ENCODE results near the gene EXOC6. TPM values are rescaled to one million over a fixed set of nuclear protein-coding genes. Genes with fewer than 3 reads are reported as not detected.
"Not testable (repeated sequence)": the region's sequence is repeated elsewhere in the genome, so short reads cannot be mapped to it uniquely, and the experiment has no call there.

EXOC6 gene
- total RNA-seq, 2 experiments from 2014 or later: 8.8 to 9.5 TPM

- ChIA-PET POLR2A (no interaction called here), CTCF (interaction anchor here (1.1 kb wide), 1 partner anchor 8 kb away, joined by 4 read pairs; no protein-coding TSS in a partner anchor)
- Mint-ChIP-seq H3K4me1 (ENCODE audit: low read depth) (peaks cover 7% of the 10 kb centered on the region), H3K27me3 (no peaks in the 10 kb centered on the region), H3K27ac (no peak overlapping the region), H3K9me3 (no peaks in the 10 kb centered on the region), H3K4me3 (no peak overlapping the region), H3K36me3 (ENCODE audit: low read depth) (peaks cover 30% of the 10 kb centered on the region)
- intact Hi-C loops (cut with micrococcal nuclease): no loop called here
- ATAC-seq (no peak), DNase-seq (no peak)
- TF ChIP-seq CTCF (IDR thresholded peaks at IDR 0.05): no peak
Measured at GRCh38 chr10:92972886-92973285, 124.6 kb downstream of the EXOC6 start.

GRCh38 chr10:92976278-92976677 lies 128.0 kb downstream of the EXOC6 start:
- CTCF ChIA-PET; H3K9me3 Mint-ChIP-seq; H3K27me3 Mint-ChIP-seq; ATAC-seq; H3K4me3 Mint-ChIP-seq; DNase-seq; H3K27ac Mint-ChIP-seq; intact Hi-C loops (cut with micrococcal nuclease); POLR2A ChIA-PET; H3K4me1 Mint-ChIP-seq (ENCODE audit: low read depth): not testable (repeated sequence)
- peaks cover 23% of the 10 kb centered on the region for H3K36me3 Mint-ChIP-seq (ENCODE audit: low read depth)

- TF ChIP-seq CTCF (IDR thresholded peaks at IDR 0.05): no peak
- POLR2A ChIA-PET: no interaction called here
- no peaks in the 10 kb centered on the region for H3K9me3 Mint-ChIP-seq
- no peak overlapping the region for H3K27ac Mint-ChIP-seq
- H3K36me3 Mint-ChIP-seq (ENCODE audit: low read depth): peaks cover 5% of the 10 kb centered on the region
- peaks cover 30% of the 10 kb centered on the region for H3K4me1 Mint-ChIP-seq (ENCODE audit: low read depth)
- no peak overlapping the region for H3K4me3 Mint-ChIP-seq
- no peaks in the 10 kb centered on the region for H3K27me3 Mint-ChIP-seq
- DNase-seq (no peak), ATAC-seq (no peak)
- intact Hi-C loops (cut with micrococcal nuclease): no loop called here
- CTCF ChIA-PET: no interaction called here
Measured at GRCh38 chr10:92989250-92989649, 140.9 kb downstream of the EXOC6 start.

GRCh38 chr10:92990615-92991014 lies 142.3 kb downstream of the EXOC6 start:
- peaks cover 31% of the 10 kb centered on the region for H3K4me1 Mint-ChIP-seq (ENCODE audit: low read depth)
- H3K9me3 Mint-ChIP-seq: no peaks in the 10 kb centered on the region
- peak; percentile 93 for ATAC-seq
- DNase-seq: peak; percentile 57
- intact Hi-C loops (cut with micrococcal nuclease): no loop called here
- H3K27me3 Mint-ChIP-seq: no peaks in the 10 kb centered on the region
- peak overlapping the region; percentile 68 for H3K27ac Mint-ChIP-seq
- no peak overlapping the region for H3K4me3 Mint-ChIP-seq
- H3K36me3 Mint-ChIP-seq (ENCODE audit: low read depth): no peaks in the 10 kb centered on the region
- POLR2A ChIA-PET: no interaction called here
- CTCF ChIA-PET: no interaction called here
- no peak for TF ChIP-seq CTCF (IDR thresholded peaks at IDR 0.05)

- no peak for TF ChIP-seq CTCF (IDR thresholded peaks at IDR 0.05)
- Mint-ChIP-seq H3K4me1 (ENCODE audit: low read depth) (peaks cover 31% of the 10 kb centered on the region), H3K9me3 (no peaks in the 10 kb centered on the region), H3K4me3 (no peak overlapping the region), H3K27me3 (no peaks in the 10 kb centered on the region), H3K27ac (peak overlapping the region; percentile 2), H3K36me3 (ENCODE audit: low read depth) (no peaks in the 10 kb centered on the region)
- DNase-seq (no peak), ATAC-seq (no peak)
- CTCF ChIA-PET: no interaction called here
- intact Hi-C loops (cut with micrococcal nuclease): no loop called here
- POLR2A ChIA-PET: no interaction called here
Measured at GRCh38 chr10:92991513-92991912, 143.2 kb downstream of the EXOC6 start.

GRCh38 chr10:92993699-92994272 lies 145.5 kb downstream of the EXOC6 start:
- intact Hi-C loops (cut with micrococcal nuclease): no loop called here
- no peaks in the 10 kb centered on the region for H3K27me3 Mint-ChIP-seq
- H3K4me3 Mint-ChIP-seq: no peak overlapping the region
- ATAC-seq (peak; percentile 46), DNase-seq (peak; percentile 33)
- H3K4me1 Mint-ChIP-seq (ENCODE audit: low read depth): peaks cover 31% of the 10 kb centered on the region
- H3K27ac Mint-ChIP-seq: peak overlapping the region; percentile 39
- H3K36me3 Mint-ChIP-seq (ENCODE audit: low read depth): no peaks in the 10 kb centered on the region
- ChIA-PET POLR2A (no interaction called here), CTCF (no interaction called here)
- TF ChIP-seq CTCF (IDR thresholded peaks at IDR 0.05): no peak
- H3K9me3 Mint-ChIP-seq: no peaks in the 10 kb centered on the region
